Type B pancreatic cell (in vitro differentiated cells): Measurements from ENCODE around the gene CALCOCO1. TPM values are rescaled to one million over a fixed set of nuclear protein-coding genes. Genes with fewer than 3 reads are reported as not detected.
"Not testable (repeated sequence)": the region's sequence is repeated elsewhere in the genome, so short reads cannot be mapped to it uniquely, and the experiment has no call there.

ENCODE experiments used
- DNase-seq: peaks from one replicate; pipeline ENCODE4 v3.0.0; 2021; ENCODE audit warnings: mixed read lengths; ENCODE audit not compliant: unreplicated experiment; ENCODE audit errors: extremely low spot score
- H3K27ac Mint-ChIP-seq: 2 replicates; pipeline ENCODE4 v1.8.0; 2021; ENCODE audit warnings: mild to moderate bottlenecking, mixed read lengths
- H3K27me3 Mint-ChIP-seq: 2 replicates; pipeline ENCODE4 v1.8.0; 2021; ENCODE audit warnings: mixed read lengths
- H3K36me3 Mint-ChIP-seq: 2 replicates; pipeline ENCODE4 v1.8.0; 2021; ENCODE audit warnings: mixed read lengths
- H3K4me1 Mint-ChIP-seq: one replicate; pipeline ENCODE4 v1.8.0; 2021; ENCODE audit warnings: mixed read lengths; ENCODE audit not compliant: unreplicated experiment
- H3K4me3 Mint-ChIP-seq: 2 replicates; pipeline ENCODE4 v1.8.0; 2021; ENCODE audit warnings: mild to moderate bottlenecking, mixed read lengths
- H3K9me3 Mint-ChIP-seq: 2 replicates; pipeline ENCODE4 v1.8.0; 2021; ENCODE audit warnings: mixed read lengths
- CTCF ChIP-seq: fragments of 200-600 bp; sonication (generic); conservative IDR thresholded peaks from 2 replicates; pipeline ENCODE4 v1.5.0; 2021; ENCODE audit warnings: antibody characterized with exemption, mild to moderate bottlenecking
- total RNA-seq: library from RNA; stranded (reverse); gene quantifications from 2 replicates; pipeline ENCODE4 v1.2.1, GENCODE V29; 2021; ENCODE audit warnings: low replicate concordance

Gene CALCOCO1
- total RNA-seq, 1 donor from 2014 or later: 86.7 TPM

GRCh38 chr12:53683983-53684382 is 43.3 kb downstream of the CALCOCO1 start:
- TF ChIP-seq CTCF: no peak
- Mint-ChIP-seq H3K9me3 (no peaks in the 10 kb centered on the region), H3K4me3 (no peak overlapping the region)

DNA sequence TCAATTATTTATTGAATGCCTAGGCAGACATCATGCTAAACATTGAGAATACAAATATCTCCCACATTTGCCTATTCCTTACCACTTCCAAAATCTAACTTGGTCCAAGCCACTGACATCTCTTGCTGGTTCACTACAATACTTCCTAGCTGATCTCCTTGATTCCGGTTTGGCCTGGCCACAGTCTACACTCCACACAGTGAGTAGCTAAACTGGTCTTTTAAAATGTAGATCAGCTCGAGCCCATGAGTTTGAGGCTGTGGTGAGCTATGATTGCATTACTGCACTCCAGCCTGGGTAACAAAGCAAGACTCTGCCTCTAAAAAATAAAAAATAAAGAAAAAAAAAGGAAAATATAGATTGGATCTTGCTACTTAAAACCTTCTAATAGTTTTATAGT is 43.8 kb downstream of the CALCOCO1 start:
- peaks cover 29% of the 10 kb centered on the region for H3K27me3 Mint-ChIP-seq
- H3K4me1 Mint-ChIP-seq: peaks cover 4% of the 10 kb centered on the region
- no peak overlapping the region for H3K4me3 Mint-ChIP-seq
- no peaks in the 10 kb centered on the region for H3K36me3 Mint-ChIP-seq
- H3K27ac Mint-ChIP-seq: peak overlapping the region; percentile 26
- no peak for TF ChIP-seq CTCF
- no peak for DNase-seq
- no peaks in the 10 kb centered on the region for H3K9me3 Mint-ChIP-seq

More at GRCh38 chr12:53683983-53684382, 43.3 kb downstream of the CALCOCO1 start:
- Mint-ChIP-seq H3K36me3 (no peaks in the 10 kb centered on the region), H3K27ac (no peak overlapping the region), H3K4me1 (peaks cover 4% of the 10 kb centered on the region), H3K27me3 (peaks cover 28% of the 10 kb centered on the region)
- DNase-seq: no peak

DNA sequence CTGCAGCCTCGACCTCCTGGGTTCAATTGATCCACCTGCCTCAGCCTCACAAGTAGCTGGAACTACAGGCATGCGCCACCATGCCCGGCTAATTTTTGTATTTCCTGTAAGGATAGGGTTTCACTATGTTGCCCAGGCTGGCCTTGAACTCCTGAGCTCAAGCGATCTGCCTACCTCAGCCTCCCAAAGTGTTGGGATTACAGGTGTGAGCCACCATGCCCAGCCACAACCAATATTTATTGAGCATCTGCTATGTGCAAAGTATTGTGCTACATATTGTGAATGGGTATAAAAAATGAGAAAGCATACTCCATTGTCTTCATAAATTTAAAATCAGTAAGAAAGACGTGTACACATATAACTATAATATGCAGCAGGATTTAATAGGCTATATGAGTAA is 47.2 kb downstream of the CALCOCO1 start:
- not testable (repeated sequence) for H3K36me3 Mint-ChIP-seq
- H3K4me1 Mint-ChIP-seq: peaks cover 17% of the 10 kb centered on the region

DNA sequence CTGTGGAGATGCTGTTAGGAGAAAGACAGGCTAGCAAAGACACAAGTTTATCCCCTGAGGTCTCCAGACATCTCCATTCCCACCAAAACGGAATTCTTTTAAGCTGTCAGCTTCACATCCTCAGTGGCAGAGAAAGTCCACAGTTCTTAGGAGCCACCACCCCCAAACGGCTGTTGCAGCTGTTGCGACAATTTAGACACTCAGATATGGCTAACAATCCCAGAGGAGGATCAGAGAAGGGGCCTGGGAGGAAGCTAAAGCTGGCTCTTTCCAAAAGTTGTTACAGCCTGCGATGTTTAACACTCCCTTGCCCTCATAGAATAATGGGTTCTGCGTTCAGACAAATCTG is 49.5 kb downstream of the CALCOCO1 start:
- peaks cover 4% of the 10 kb centered on the region for H3K36me3 Mint-ChIP-seq

More for the DNA sequence above, 47.2 kb downstream of the CALCOCO1 start:
- not testable (repeated sequence) for H3K9me3 Mint-ChIP-seq, H3K27ac Mint-ChIP-seq, H3K4me3 Mint-ChIP-seq, DNase-seq
- H3K27me3 Mint-ChIP-seq: peaks cover 29% of the 10 kb centered on the region

GRCh38 chr12:53677016-53677799 is 50.0 kb downstream of the CALCOCO1 start:
- Mint-ChIP-seq H3K4me3 (peak overlapping the region; percentile 97), H3K27me3 (peaks cover 24% of the 10 kb centered on the region), H3K27ac (peak overlapping the region; percentile 98), H3K4me1 (peaks cover 17% of the 10 kb centered on the region), H3K9me3 (no peaks in the 10 kb centered on the region), H3K36me3 (peaks cover 4% of the 10 kb centered on the region)
- no peak for DNase-seq
- no peak for TF ChIP-seq CTCF

More for the DNA sequence above, 49.5 kb downstream of the CALCOCO1 start:
- H3K4me3 Mint-ChIP-seq: peak overlapping the region; percentile 86
- peak overlapping the region; percentile 98 for H3K27ac Mint-ChIP-seq
- H3K9me3 Mint-ChIP-seq: no peaks in the 10 kb centered on the region
- H3K27me3 Mint-ChIP-seq: peaks cover 24% of the 10 kb centered on the region
- H3K4me1 Mint-ChIP-seq: peaks cover 17% of the 10 kb centered on the region
- no peak for DNase-seq
- TF ChIP-seq CTCF: no peak

- H3K9me3 Mint-ChIP-seq: no peaks in the 10 kb centered on the region
- peaks cover 17% of the 10 kb centered on the region for H3K4me1 Mint-ChIP-seq
- TF ChIP-seq CTCF: no peak
Measured at GRCh38 chr12:53676656-53677015, 50.6 kb downstream of the CALCOCO1 start.

More at GRCh38 chr12:53676656-53677015, 50.6 kb downstream of the CALCOCO1 start:
- peaks cover 4% of the 10 kb centered on the region for H3K36me3 Mint-ChIP-seq
- peaks cover 24% of the 10 kb centered on the region for H3K27me3 Mint-ChIP-seq
- peak overlapping the region; percentile 98 for H3K27ac Mint-ChIP-seq
- no peak for DNase-seq
- H3K4me3 Mint-ChIP-seq: peak overlapping the region; percentile 97
